ENCODE results near the gene GNB1L.

GNB1L gene

GRCh38 chr22:19825904-19826618 is 28.6 kb downstream of the GNB1L start:
- in situ Hi-C loops (cut with HindIII; ENCODE audit: low sequenced_read_pairs) = no loop called here

GRCh38 chr22:19824926-19825339 is 29.7 kb downstream of the GNB1L start:
- in situ Hi-C loops (cut with HindIII; ENCODE audit: low sequenced_read_pairs) = no loop called here

- in situ Hi-C loops (cut with HindIII; ENCODE audit: low sequenced_read_pairs) = no loop called here
These were observed 30.3 kb downstream of the GNB1L start for GRCh38 chr22:19824212-19824925.

DNA sequence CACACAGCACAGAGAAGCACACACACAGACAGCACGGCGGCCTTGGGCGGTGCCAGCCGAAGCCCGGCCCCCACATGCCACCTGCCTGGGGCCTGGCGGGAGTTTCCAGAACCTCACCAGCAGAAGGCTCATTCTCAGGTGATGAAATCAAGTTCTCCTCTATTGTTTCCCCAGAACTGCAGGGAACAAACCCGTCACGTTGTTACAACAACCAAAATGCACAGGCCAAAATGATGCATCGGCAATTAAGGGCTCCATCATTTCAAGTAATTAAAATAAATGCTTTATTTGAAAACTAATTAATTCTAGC is 30.8 kb downstream of the GNB1L start:
- in situ Hi-C loops (cut with HindIII; ENCODE audit: low sequenced_read_pairs) = no loop called here

GRCh38 chr22:19823191-19823901 is 31.3 kb downstream of the GNB1L start:
- in situ Hi-C loops (cut with HindIII; ENCODE audit: low sequenced_read_pairs) = no loop called here

DNA sequence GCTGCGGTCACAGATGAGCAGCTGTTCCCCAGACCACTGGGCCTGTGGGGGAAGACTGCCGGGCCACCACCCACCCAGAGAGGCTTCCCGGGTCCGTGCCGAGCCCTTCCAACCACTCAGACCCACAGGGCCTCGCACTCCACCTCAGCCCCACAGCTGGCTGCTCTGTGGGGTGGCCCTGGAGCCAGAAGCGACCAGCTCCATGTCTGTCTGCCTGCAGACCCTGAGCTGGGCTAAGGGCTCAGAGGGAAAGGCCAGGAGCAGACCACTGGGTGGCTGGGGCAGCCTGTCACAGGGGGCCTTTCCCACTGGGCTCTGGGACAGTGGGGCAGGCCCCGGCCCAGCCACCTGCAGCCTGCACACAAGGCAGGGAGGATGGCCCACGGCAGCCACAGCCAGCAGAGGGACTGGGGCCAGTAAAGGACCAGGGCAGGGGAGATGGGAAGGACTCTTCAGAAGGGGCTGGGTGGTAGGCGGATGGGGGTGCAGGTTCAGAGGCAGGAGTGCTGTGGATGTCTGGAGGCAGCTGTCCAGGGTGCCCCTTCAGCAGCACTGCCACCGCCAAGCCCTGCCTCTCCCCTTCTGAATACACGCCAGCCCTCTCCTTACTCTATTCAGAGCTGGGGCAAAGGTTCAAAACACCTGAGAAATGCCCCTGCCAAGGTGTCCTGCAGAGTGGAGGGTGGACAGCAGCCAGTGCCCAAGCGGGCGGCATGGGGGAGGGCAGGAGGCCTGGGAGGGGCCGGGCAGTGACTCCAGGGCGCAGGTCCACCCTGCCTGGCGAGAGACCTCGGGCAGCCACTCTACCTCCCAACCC is 32.2 kb downstream of the GNB1L start:
- in situ Hi-C loops (cut with HindIII; ENCODE audit: low sequenced_read_pairs) = no loop called here

GRCh38 chr22:19821523-19822300 is 33.0 kb downstream of the GNB1L start:
- in situ Hi-C loops (cut with HindIII; ENCODE audit: low sequenced_read_pairs) = no loop called here

- in situ Hi-C loops (cut with HindIII; ENCODE audit: low sequenced_read_pairs) = no loop called here
These were observed 33.7 kb downstream of the GNB1L start for GRCh38 chr22:19820880-19821522.

DNA sequence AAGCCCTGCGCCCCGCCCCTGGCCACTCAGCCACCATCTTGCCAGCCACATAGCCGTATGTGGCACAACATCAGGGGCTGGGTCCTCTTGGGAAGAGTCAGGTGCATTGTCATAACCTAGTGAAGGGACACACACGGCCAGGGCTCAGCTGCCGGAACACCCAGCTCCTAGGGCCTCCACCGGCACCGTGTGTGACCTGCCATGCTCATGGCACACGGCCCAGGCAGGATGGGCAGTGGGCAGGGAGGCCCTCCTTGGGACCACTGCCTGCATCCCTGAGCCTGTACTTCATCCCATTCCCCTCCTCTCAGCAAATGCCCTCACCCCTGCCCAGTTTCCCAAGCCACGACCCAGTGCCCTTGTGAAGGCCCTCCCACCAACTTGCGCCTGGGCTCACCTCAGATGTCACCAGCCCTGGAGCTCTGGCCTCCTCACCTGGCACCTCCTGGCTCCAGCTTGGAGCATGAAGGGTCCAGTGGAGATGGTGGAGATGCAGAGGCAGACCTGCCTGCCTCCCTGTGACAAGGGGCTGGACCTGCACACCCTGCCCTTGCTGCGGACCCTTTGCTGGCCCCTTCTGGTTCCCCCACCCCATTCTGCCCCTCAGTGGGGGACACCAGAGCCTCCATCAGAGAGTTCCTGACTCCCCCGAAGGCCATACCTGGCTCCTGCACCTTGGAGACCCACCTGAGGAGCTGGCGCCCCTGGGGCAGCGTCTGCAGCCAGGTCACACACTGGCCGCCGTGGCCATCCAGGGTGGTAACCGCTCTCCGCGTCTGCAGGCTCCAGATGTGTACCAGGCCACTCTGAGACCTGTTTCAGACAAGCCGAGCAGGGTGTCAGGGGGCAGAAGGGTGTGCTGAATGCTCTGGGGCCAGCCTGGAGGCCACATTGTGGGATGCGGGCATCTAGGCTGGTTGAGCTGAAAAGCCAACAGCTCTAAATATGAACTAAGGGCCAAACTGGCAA is 34.5 kb downstream of the GNB1L start:
- in situ Hi-C loops (cut with HindIII; ENCODE audit: low sequenced_read_pairs) = no loop called here

DNA sequence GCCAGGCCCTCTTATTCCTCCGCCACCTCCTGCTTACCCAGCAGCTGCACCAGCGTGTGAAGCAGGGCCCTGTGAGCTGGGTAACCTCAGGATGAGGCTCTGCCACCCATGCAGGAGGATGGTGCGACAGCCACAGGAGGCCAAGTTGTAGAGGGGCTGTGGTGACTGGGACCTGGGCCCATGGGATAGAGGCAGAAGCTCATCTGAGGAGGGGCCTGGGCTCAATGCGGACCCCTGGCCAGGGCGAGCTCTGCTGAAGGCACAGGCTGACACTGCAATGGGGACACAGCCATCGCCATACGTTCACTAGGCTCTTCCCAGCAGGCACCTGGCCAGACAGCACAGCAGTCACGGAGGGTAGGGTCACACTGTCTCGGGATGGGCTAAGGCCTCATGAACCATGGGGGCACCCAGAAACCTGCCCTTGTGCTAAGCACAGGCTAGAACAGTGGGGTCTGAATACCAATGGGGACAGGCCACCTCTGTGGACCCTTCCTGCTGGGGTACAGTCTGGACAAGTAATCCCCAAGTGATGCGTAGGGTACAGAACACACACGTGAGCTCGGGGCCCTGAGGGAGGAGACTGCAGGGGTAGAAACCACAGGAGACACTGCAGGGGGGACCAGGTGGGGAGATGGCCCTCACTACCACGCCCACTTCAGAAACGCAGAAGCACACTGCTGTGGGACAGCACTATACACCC is 35.3 kb downstream of the GNB1L start:
- in situ Hi-C loops (cut with HindIII; ENCODE audit: low sequenced_read_pairs) = no loop called here

GRCh38 chr22:19818324-19819207 is 36.1 kb downstream of the GNB1L start:
- in situ Hi-C loops (cut with HindIII; ENCODE audit: low sequenced_read_pairs) = no loop called here

- in situ Hi-C loops (cut with HindIII; ENCODE audit: low sequenced_read_pairs) = no loop called here
These were observed 38.1 kb downstream of the GNB1L start for GRCh38 chr22:19816372-19817119.

DNA sequence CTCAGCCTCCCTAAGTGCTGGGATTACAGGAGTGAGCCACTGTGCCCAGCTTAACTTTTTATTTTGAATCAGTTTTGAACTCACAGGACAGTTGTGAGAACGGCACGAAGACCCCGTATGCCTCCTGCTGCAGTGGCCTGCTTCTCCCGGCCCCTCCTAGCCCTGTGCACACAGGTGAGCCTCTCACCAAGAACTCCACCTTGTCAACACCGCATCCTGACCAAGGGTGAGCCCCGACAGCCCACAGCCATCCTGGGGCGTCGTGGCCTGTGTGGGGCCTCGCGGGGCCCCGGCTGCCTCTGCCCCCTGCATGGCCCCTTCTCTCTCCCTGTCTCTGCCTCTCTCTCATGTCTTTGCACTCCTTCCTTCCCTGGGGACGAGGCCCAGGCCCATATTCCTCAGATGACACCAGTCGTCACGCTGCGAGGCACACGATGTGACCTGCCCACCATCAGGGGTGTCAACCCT is 38.8 kb downstream of the GNB1L start:
- in situ Hi-C loops (cut with HindIII; ENCODE audit: low sequenced_read_pairs) = no loop called here

- in situ Hi-C loops (cut with HindIII; ENCODE audit: low sequenced_read_pairs) = no loop called here
These were observed 39.4 kb downstream of the GNB1L start for GRCh38 chr22:19815093-19815822.

- in situ Hi-C loops (cut with HindIII; ENCODE audit: low sequenced_read_pairs) = no loop called here
These were observed 40.2 kb downstream of the GNB1L start for GRCh38 chr22:19814428-19814827.

- in situ Hi-C loops (cut with HindIII; ENCODE audit: low sequenced_read_pairs) = no loop called here
These were observed 41.8 kb downstream of the GNB1L start for GRCh38 chr22:19812910-19813309.
